Progenitor cell of endocrine pancreas (in vitro differentiated cells): ENCODE results near the gene TNF. TPM values are rescaled to one million over a fixed set of nuclear protein-coding genes. Genes with fewer than 3 reads are reported as not detected.

ENCODE experiments used
- DNase-seq: peaks from one replicate; pipeline ENCODE4 v3.0.0; 2021; ENCODE audit warnings: low spot score; ENCODE audit not compliant: unreplicated experiment
- H3K27ac Mint-ChIP-seq: 2 replicates; pipeline ENCODE4 v1.8.0; 2021; ENCODE audit warnings: mild to moderate bottlenecking, moderate library complexity, mixed read lengths
- H3K27me3 Mint-ChIP-seq: 2 replicates; pipeline ENCODE4 v1.8.0; 2021; ENCODE audit warnings: mixed read lengths
- H3K36me3 Mint-ChIP-seq: 2 replicates; pipeline ENCODE4 v1.8.0; 2022; ENCODE audit warnings: mixed read lengths; ENCODE audit not compliant: insufficient read depth
- H3K4me1 Mint-ChIP-seq: 2 replicates; pipeline ENCODE4 v1.8.0; 2021; ENCODE audit warnings: low read depth, mixed read lengths
- H3K4me3 Mint-ChIP-seq: 2 replicates; pipeline ENCODE4 v1.8.0; 2021; ENCODE audit warnings: low read depth, mild to moderate bottlenecking, moderate library complexity, mixed read lengths
- H3K9me3 Mint-ChIP-seq: 2 replicates; pipeline ENCODE4 v1.8.0; 2021; ENCODE audit warnings: low read depth, mixed read lengths
- total RNA-seq: library from RNA; stranded (reverse); gene quantifications from 2 replicates; pipeline ENCODE4 v1.2.1, GENCODE V29; 2021
- TF ChIP-seq, protein P1 (sequence below): fragments of 200-600 bp; sonication (generic); IDR thresholded peaks from one replicate; pipeline ENCODE4 v1.5.0; 2021; ENCODE audit warnings: antibody characterized with exemption, mild to moderate bottlenecking; ENCODE audit not compliant: unreplicated experiment

The TNF gene
- total RNA-seq, 1 donor from 2014 or later, result not detected

DNA sequence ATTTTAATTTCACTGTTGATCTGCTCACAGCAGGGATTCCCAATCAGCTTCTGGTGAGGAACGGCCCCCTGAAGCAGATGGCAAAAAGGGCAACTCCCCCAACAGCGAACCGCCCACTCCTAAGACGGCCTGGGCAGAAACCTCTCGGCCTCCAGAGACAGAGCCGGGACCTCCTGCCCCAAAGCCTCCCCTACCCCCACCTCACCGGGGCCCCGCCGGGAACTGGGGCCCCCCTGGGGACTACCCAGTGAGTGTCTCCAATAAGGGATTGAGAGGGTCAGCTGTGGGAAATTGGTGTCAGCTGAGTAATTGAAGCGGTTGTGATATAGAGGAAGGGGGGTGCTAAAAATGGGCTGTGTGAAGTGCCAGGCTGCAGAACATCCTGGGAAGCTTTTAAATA, 51.6 kb downstream of the TNF start:
- Mint-ChIP-seq H3K27ac (peak overlapping the region; percentile 19), H3K36me3 (peaks cover 48% of the 10 kb centered on the region), H3K27me3 (no peaks in the 10 kb centered on the region), H3K4me1 (peaks cover 10% of the 10 kb centered on the region), H3K9me3 (no peaks in the 10 kb centered on the region), H3K4me3 (no peak overlapping the region)
- TF ChIP-seq, protein P1, sequence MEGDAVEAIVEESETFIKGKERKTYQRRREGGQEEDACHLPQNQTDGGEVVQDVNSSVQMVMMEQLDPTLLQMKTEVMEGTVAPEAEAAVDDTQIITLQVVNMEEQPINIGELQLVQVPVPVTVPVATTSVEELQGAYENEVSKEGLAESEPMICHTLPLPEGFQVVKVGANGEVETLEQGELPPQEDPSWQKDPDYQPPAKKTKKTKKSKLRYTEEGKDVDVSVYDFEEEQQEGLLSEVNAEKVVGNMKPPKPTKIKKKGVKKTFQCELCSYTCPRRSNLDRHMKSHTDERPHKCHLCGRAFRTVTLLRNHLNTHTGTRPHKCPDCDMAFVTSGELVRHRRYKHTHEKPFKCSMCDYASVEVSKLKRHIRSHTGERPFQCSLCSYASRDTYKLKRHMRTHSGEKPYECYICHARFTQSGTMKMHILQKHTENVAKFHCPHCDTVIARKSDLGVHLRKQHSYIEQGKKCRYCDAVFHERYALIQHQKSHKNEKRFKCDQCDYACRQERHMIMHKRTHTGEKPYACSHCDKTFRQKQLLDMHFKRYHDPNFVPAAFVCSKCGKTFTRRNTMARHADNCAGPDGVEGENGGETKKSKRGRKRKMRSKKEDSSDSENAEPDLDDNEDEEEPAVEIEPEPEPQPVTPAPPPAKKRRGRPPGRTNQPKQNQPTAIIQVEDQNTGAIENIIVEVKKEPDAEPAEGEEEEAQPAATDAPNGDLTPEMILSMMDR, result no peak
- no peak for DNase-seq

DNA sequence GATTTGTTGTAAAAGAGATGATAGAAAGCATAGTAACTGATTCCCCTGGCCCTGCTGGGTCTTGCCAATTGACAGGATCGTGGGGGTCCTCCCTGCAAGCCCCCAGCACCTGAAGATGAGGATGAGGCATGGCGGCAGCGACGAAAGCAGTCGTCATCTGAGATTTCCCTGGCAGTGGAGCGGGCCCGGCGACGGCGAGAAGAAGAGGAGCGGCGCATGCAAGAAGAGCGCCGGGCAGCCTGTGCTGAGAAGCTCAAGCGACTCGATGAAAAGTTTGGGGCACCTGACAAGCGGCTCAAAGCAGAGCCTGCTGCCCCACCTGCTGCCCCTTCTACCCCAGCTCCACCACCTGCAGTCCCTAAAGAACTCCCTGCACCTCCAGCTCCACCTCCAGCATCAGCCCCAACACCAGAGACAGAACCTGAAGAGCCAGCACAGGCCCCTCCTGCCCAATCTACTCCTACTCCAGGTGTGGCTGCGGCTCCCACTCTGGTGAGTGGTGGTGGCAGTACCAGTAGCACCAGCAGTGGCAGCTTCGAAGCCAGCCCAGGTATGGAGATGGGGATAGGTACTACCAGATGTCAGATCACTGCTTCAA, 52.4 kb downstream of the TNF start:
- Mint-ChIP-seq H3K4me1 (peaks cover 1% of the 10 kb centered on the region), H3K27ac (no peak overlapping the region), H3K36me3 (peaks cover 42% of the 10 kb centered on the region), H3K4me3 (no peak overlapping the region), H3K27me3 (no peaks in the 10 kb centered on the region), H3K9me3 (no peaks in the 10 kb centered on the region)
- DNase-seq, result no peak
- TF ChIP-seq, protein P1, result no peak

Other genes starting within 250 kb of the TNF start
- 28.2 and 43.4 TPM in 2 replicates for gene HLA-B, start 218.4 kb upstream of the TNF start, total RNA-seq
- gene MICA, start 172.0 kb upstream of the TNF start, total RNA-seq, result 8.9 and 10.1 TPM in 2 replicates
- gene MICB, start 77.4 kb upstream of the TNF start, total RNA-seq, result 0.43 and 0.95 TPM in 2 replicates
- gene MCCD1, start 46.6 kb upstream of the TNF start, total RNA-seq, result not detected in 2 replicates
- 766 and 810 TPM in 2 replicates for gene DDX39B, start 33.6 kb upstream of the TNF start, total RNA-seq
- 1.5 TPM in 2 replicates for gene ATP6V1G2, start 29.0 kb upstream of the TNF start, total RNA-seq
- 26.4 and 28.7 TPM in 2 replicates for gene NFKBIL1, start 28.0 kb upstream of the TNF start, total RNA-seq
- not detected in 2 replicates for gene LTA, start 3.3 kb upstream of the TNF start, total RNA-seq
- 0.57 TPM in 1 of 2 replicates, not detected in the other for gene LTB, start 6.9 kb downstream of the TNF start, total RNA-seq
- not detected in 2 replicates for gene LST1, start 10.7 kb downstream of the TNF start, total RNA-seq
- not detected in 2 replicates for gene NCR3, start 17.4 kb downstream of the TNF start, total RNA-seq
- gene AIF1, start 39.7 kb downstream of the TNF start, total RNA-seq, result 1.7 and 3.1 TPM in 2 replicates
- gene PRRC2A, start 45.1 kb downstream of the TNF start, total RNA-seq, result 272 and 273 TPM in 2 replicates
- 458 and 471 TPM in 2 replicates for gene BAG6, start 77.1 kb downstream of the TNF start, total RNA-seq
- gene APOM, start 80.3 kb downstream of the TNF start, total RNA-seq, result 7.1 and 7.5 TPM in 2 replicates
- gene C6orf47, start 85.2 kb downstream of the TNF start, total RNA-seq, result 23.6 and 24.1 TPM in 2 replicates
- gene GPANK1, start 89.4 kb downstream of the TNF start, total RNA-seq, result 15.2 and 18.0 TPM in 2 replicates
- gene CSNK2B, start 90.5 kb downstream of the TNF start, total RNA-seq, result 163 and 165 TPM in 2 replicates
- 24.8 and 30.6 TPM in 2 replicates for gene LY6G5B, start 94.4 kb downstream of the TNF start, total RNA-seq
- 4.4 and 6.5 TPM in 2 replicates for gene LY6G5C, start 105.5 kb downstream of the TNF start, total RNA-seq
- gene ABHD16A, start 127.8 kb downstream of the TNF start, total RNA-seq, result 93.0 and 96.9 TPM in 2 replicates
- not detected in 2 replicates for gene LY6G6F, start 131.3 kb downstream of the TNF start, total RNA-seq
- not detected in 2 replicates for gene LY6G6D, start 139.8 kb downstream of the TNF start, total RNA-seq
- 0.60 and 1.3 TPM in 2 replicates for gene LY6G6C, start 146.2 kb downstream of the TNF start, total RNA-seq
- gene MPIG6B, start 147.8 kb downstream of the TNF start, total RNA-seq, result not detected in 2 replicates
- 218 and 233 TPM in 2 replicates for gene DDAH2, start 153.7 kb downstream of the TNF start, total RNA-seq
- 275 and 286 TPM in 2 replicates for gene CLIC1, start 161.0 kb downstream of the TNF start, total RNA-seq
- 45.0 and 51.3 TPM in 2 replicates for gene MSH5, start 164.4 kb downstream of the TNF start, total RNA-seq
- gene SAPCD1, start 187.1 kb downstream of the TNF start, total RNA-seq, result 8.6 and 11.9 TPM in 2 replicates
- 9.5 and 11.6 TPM in 2 replicates for gene VWA7, start 201.8 kb downstream of the TNF start, total RNA-seq
- gene VARS1, start 220.2 kb downstream of the TNF start, total RNA-seq, result 85.6 and 92.6 TPM in 2 replicates
- 80.4 and 82.9 TPM in 2 replicates for gene LSM2, start 231.4 kb downstream of the TNF start, total RNA-seq
- gene HSPA1L, start 239.7 kb downstream of the TNF start, total RNA-seq, result 2.4 and 2.5 TPM in 2 replicates
- 52.5 and 56.6 TPM in 2 replicates for gene HSPA1A, start 240.0 kb downstream of the TNF start, total RNA-seq